ENCODE measurements around the gene NRL. TPM values are rescaled to one million over a fixed set of nuclear protein-coding genes. Genes with fewer than 3 reads are reported as not detected.

NRL gene
- total and polyA plus RNA-seq, 4 donors: 2.7 to 5.4 (median 3.1) TPM

- no peaks in the 10 kb centered on the region for H3K4me1 ChIP-seq (ENCODE audit: control insufficient read depth in 5 of 5, insufficient read depth in 5 of 5, low read length in 5 of 5)
- no peak for DNase-seq
- H3K36me3 ChIP-seq (ENCODE audit: control insufficient read depth in 4 of 4, insufficient read depth in 4 of 4, low read length in 4 of 4): no peaks in the 10 kb centered on the region
- TF ChIP-seq CTCF (IDR thresholded peaks at IDR 0.05; ENCODE audit: control extremely low read depth, extremely low read depth): no peak
- no peak overlapping the region for H3K4me3 ChIP-seq
- no peak overlapping the region for H3K9ac ChIP-seq (ENCODE audit: insufficient read depth in 1 of 2, low read length in 2 of 2)
- ATAC-seq (ENCODE audit: insufficient read depth, low FRiP score): no peak
- H3K9me3 ChIP-seq (ENCODE audit: control insufficient read depth in 4 of 4, insufficient read depth in 3 of 4, low read length in 3 of 4): no peaks in the 10 kb centered on the region
- H3K27me3 ChIP-seq (ENCODE audit: control insufficient read depth in 3 of 3, insufficient read depth in 3 of 3, low read length in 2 of 3): peaks cover 0 to 8% (median 0%) of the 10 kb centered on the region in 3 donors
- no peak overlapping the region for H3K27ac ChIP-seq (ENCODE audit: low read depth in 1 of 2, low read length in 1 of 2)
- 85 to 92% methylated on average over 26 of the region's 26 CpGs for WGBS, 2 donors
Observed at GRCh38 chr14:24072881-24073877, 41.6 kb downstream of the NRL start.

GRCh38 chr14:24072436-24072835, 42.3 kb downstream of the NRL start:
- no peak for TF ChIP-seq CTCF (IDR thresholded peaks at IDR 0.05; ENCODE audit: control extremely low read depth, extremely low read depth)
- H3K9ac ChIP-seq (ENCODE audit: insufficient read depth in 1 of 2, low read length in 2 of 2): no peak overlapping the region

GRCh38 chr14:24071836-24072430, 42.8 kb downstream of the NRL start:
- DNase-seq: no peak
- Histone ChIP-seq H3K27ac (ENCODE audit: low read depth in 1 of 2, low read length in 1 of 2) (no peak overlapping the region), H3K27me3 (ENCODE audit: control insufficient read depth in 3 of 3, insufficient read depth in 3 of 3, low read length in 2 of 3) (peaks cover 0 to 8% (median 0%) of the 10 kb centered on the region in 3 donors), H3K4me3 (no peak overlapping the region), H3K9me3 (ENCODE audit: control insufficient read depth in 4 of 4, insufficient read depth in 3 of 4, low read length in 3 of 4) (peaks cover 0 to 2% (median 0%) of the 10 kb centered on the region in 4 donors), H3K9ac (ENCODE audit: insufficient read depth in 1 of 2, low read length in 2 of 2) (no peak overlapping the region), H3K4me1 (ENCODE audit: control insufficient read depth in 5 of 5, insufficient read depth in 5 of 5, low read length in 5 of 5) (no peaks in the 10 kb centered on the region), H3K36me3 (ENCODE audit: control insufficient read depth in 4 of 4, insufficient read depth in 4 of 4, low read length in 4 of 4) (no peaks in the 10 kb centered on the region)
- TF ChIP-seq CTCF (IDR thresholded peaks at IDR 0.05; ENCODE audit: control extremely low read depth, extremely low read depth): no peak
- no peak for ATAC-seq (ENCODE audit: insufficient read depth, low FRiP score)
- 64 to 73% methylated on average over 12 of the region's 12 CpGs for WGBS, 2 donors

More at GRCh38 chr14:24072436-24072835, 42.3 kb downstream of the NRL start:
- H3K4me1 ChIP-seq (ENCODE audit: control insufficient read depth in 5 of 5, insufficient read depth in 5 of 5, low read length in 5 of 5): no peaks in the 10 kb centered on the region
- no peak overlapping the region for H3K4me3 ChIP-seq
- WGBS, 2 donors: 44 to 71% methylated on average over 7 of the region's 7 CpGs
- DNase-seq (no peak), ATAC-seq (ENCODE audit: insufficient read depth, low FRiP score) (no peak)
- peaks cover 0 to 2% (median 0%) of the 10 kb centered on the region in 4 donors for H3K9me3 ChIP-seq (ENCODE audit: control insufficient read depth in 4 of 4, insufficient read depth in 3 of 4, low read length in 3 of 4)
- H3K36me3 ChIP-seq (ENCODE audit: control insufficient read depth in 4 of 4, insufficient read depth in 4 of 4, low read length in 4 of 4): no peaks in the 10 kb centered on the region
- H3K27ac ChIP-seq (ENCODE audit: low read depth in 1 of 2, low read length in 1 of 2): no peak overlapping the region
- peaks cover 0 to 8% (median 0%) of the 10 kb centered on the region in 3 donors for H3K27me3 ChIP-seq (ENCODE audit: control insufficient read depth in 3 of 3, insufficient read depth in 3 of 3, low read length in 2 of 3)

Data from lung (tissue), 12 donors.